Keratinocyte (primary cell): ENCODE data around the gene CFAP100. TPM values are rescaled to one million over a fixed set of nuclear protein-coding genes. Genes with fewer than 3 reads are reported as not detected.

Experiments used
- DNase-seq: peaks from one replicate; pipeline ENCODE4 v3.0.0-alpha.2; 2011; ENCODE audit warnings: low read depth, missing footprints, low spot score
- FAIRE-seq: peaks from 2 replicates; lab custom pipeline; 2011; peaks lifted over from hg19 to GRCh38; lab: Jason Lieb, UNC
- H2AFZ ChIP-seq: 2 replicates; pipeline ENCODE4 v1.6.0; 2012; ENCODE audit warnings: low read length, control low read depth, inconsistent platforms; ENCODE audit not compliant: control insufficient read depth
- H3K27ac ChIP-seq: 2 replicates; pipeline ENCODE4 v1.5.1; 2011; ENCODE audit warnings: low read length; ENCODE audit not compliant: control insufficient read depth, insufficient read depth
- H3K27me3 ChIP-seq: 3 replicates; pipeline ENCODE4 v1.6.0; 2011; ENCODE audit warnings: low read length; ENCODE audit not compliant: control insufficient read depth, insufficient read depth; ENCODE audit errors: extremely low read depth
- H3K36me3 ChIP-seq, 2 experiments: 2 replicates in 1 of 2; 3 replicates in 1 of 2; pipeline ENCODE4 v1.5.1; 2011; ENCODE audit warnings: low read length in 2 of 2, mild to moderate bottlenecking in 1 of 2; ENCODE audit not compliant: control insufficient read depth in 2 of 2, insufficient read depth in 2 of 2; ENCODE audit errors: extremely low read depth in 1 of 2
- H3K4me1 ChIP-seq: 3 replicates; pipeline ENCODE4 v1.5.1; 2011; ENCODE audit warnings: low read length; ENCODE audit not compliant: control insufficient read depth, insufficient read depth; ENCODE audit errors: extremely low read depth
- H3K4me2 ChIP-seq: 3 replicates; pipeline ENCODE4 v1.6.0; 2011; ENCODE audit warnings: low read depth, low read length; ENCODE audit not compliant: control insufficient read depth, insufficient read depth; ENCODE audit errors: extremely low read depth
- H3K4me3 ChIP-seq, 3 experiments: fragments of 200-600 bp in 1 of 3; sonication (generic) in 1 of 3; 2 replicates in 2 of 3; 3 replicates in 1 of 3; pipeline ENCODE4 v1.5.1; 2011 to 2016; ENCODE audit warnings: low read length in 3 of 3, mild to moderate bottlenecking in 3 of 3, control low read depth in 2 of 3, inconsistent platforms in 1 of 3, low read depth in 1 of 3, mixed read lengths in 1 of 3, mixed run types in 1 of 3, moderate library complexity in 1 of 3; ENCODE audit not compliant: control insufficient read depth in 2 of 3, insufficient read depth in 2 of 3; ENCODE audit errors: extremely low read depth in 1 of 3
- H3K79me2 ChIP-seq: 2 replicates; pipeline ENCODE4 v1.6.0; 2012; ENCODE audit warnings: low read length; ENCODE audit not compliant: control insufficient read depth, insufficient read depth
- H3K9ac ChIP-seq: 3 replicates; pipeline ENCODE4 v1.6.0; 2011; ENCODE audit warnings: low read length; ENCODE audit not compliant: control insufficient read depth, insufficient read depth; ENCODE audit errors: extremely low read depth
- H3K9me1 ChIP-seq: 3 replicates; pipeline ENCODE4 v1.6.0; 2011; ENCODE audit warnings: low read length; ENCODE audit not compliant: control insufficient read depth, insufficient read depth; ENCODE audit errors: extremely low read depth
- H3K9me3 ChIP-seq: 2 replicates; pipeline ENCODE4 v1.5.1; 2012; ENCODE audit warnings: low read depth, low read length; ENCODE audit not compliant: control insufficient read depth
- H4K20me1 ChIP-seq: 3 replicates; pipeline ENCODE4 v1.6.0; 2011; ENCODE audit warnings: low read length; ENCODE audit not compliant: control insufficient read depth, insufficient read depth; ENCODE audit errors: extremely low read depth
- EZH2 ChIP-seq: IDR thresholded peaks from one replicate; pipeline ENCODE4 v1.6.1; 2012; ENCODE audit warnings: inconsistent platforms, mild to moderate bottlenecking, low read length, moderate library complexity
- dilution Hi-C: fragments of 300-500 bp; cut with MboI; formaldehyde crosslinking; loops from one replicate; pipeline ENCODE4 v1.7.0; 2020; ENCODE audit warnings: low sequenced_read_pairs; ENCODE audit not compliant: extremely low pct_ligation_motif_present
- polyA plus RNA-seq, 5 experiments: library from polyadenylated mRNA; depleted of rRNA in 3 of 5; stranded (reverse) in 3 of 5; stranded (forward) in 1 of 5; unstranded in 1 of 5; fragments of >200 nt; gene quantifications; 1 replicate in 1 of 5; 2 replicates in 3 of 5; 3 replicates in 1 of 5; pipeline versions ENCODE4 v1.2.1 to v1.2.3, GENCODE V29; 2011 to 2012; ENCODE audit warnings: missing spikeins in 2 of 5, low read depth in 1 of 5, low replicate concordance in 1 of 5
- TF ChIP-seq, protein P1 (sequence below), 3 experiments: IDR thresholded peaks in 1 of 3; conservative IDR thresholded peaks in 1 of 3; optimal IDR thresholded peaks in 1 of 3; 2 replicates in 2 of 3; 3 replicates in 1 of 3; pipeline versions ENCODE3 to v1.5.1; 2011; ENCODE audit warnings: low read length in 3 of 3, mild to moderate bottlenecking in 3 of 3, moderate library complexity in 2 of 3, control low read depth in 1 of 3, inconsistent platforms in 1 of 3; ENCODE audit not compliant: insufficient read depth in 2 of 3; ENCODE audit errors: extremely low read depth in 1 of 3

The CFAP100 gene
- polyA plus RNA-seq, 1 donor (not counting 4 experiments of a cell fraction or from before 2014, with no cell fraction given), result not detected

DNA sequence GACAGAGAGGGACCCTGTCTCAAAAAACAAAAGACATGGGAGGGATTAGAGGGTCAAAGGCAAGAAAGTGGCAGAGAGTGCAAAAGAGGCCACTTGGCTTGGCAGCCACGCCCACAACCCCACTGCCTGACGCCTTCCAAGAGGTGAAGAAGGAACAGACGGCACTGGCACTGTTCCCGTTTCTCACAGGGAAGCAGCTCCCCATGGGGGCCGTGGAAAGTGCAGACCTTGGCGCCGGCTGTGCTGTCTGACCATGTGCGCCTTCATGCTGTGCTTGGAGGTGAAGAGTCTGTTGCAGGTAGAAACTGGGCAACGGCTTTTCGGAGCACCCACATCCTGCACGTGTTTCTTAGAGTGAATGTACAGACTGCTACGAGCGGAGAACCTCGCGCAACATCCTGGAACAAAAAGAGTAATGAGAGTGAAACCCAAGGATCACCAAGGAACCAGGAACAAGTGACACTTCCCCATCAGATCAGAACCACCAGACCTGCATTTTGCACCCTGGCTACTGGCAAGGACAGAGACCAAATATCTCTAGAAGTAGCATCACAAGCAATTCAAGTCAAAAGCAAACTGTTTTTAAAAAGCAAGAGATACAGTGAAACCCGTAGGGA lies 71.3 kb downstream of the CFAP100 start:
- Histone ChIP-seq H3K79me2 (peaks cover 29% of the 10 kb centered on the region), H3K27ac (no peak overlapping the region), H2AFZ (no peak overlapping the region), H3K4me2 (no peak overlapping the region), H3K9me3 (no peaks in the 10 kb centered on the region), H3K36me3 (peaks cover 46 to 51% of the 10 kb centered on the region in 2 experiments), H3K9ac (no peak overlapping the region), H3K4me3 (no peak overlapping the region), H3K4me1 (no peaks in the 10 kb centered on the region), H3K9me1 (no peaks in the 10 kb centered on the region), H4K20me1 (no peaks in the 10 kb centered on the region), H3K27me3 (no peaks in the 10 kb centered on the region)
- FAIRE-seq, result no peak
- DNase-seq, result no peak
- TF ChIP-seq, protein P1, sequence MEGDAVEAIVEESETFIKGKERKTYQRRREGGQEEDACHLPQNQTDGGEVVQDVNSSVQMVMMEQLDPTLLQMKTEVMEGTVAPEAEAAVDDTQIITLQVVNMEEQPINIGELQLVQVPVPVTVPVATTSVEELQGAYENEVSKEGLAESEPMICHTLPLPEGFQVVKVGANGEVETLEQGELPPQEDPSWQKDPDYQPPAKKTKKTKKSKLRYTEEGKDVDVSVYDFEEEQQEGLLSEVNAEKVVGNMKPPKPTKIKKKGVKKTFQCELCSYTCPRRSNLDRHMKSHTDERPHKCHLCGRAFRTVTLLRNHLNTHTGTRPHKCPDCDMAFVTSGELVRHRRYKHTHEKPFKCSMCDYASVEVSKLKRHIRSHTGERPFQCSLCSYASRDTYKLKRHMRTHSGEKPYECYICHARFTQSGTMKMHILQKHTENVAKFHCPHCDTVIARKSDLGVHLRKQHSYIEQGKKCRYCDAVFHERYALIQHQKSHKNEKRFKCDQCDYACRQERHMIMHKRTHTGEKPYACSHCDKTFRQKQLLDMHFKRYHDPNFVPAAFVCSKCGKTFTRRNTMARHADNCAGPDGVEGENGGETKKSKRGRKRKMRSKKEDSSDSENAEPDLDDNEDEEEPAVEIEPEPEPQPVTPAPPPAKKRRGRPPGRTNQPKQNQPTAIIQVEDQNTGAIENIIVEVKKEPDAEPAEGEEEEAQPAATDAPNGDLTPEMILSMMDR (optimal IDR thresholded peaks at IDR 0.05 in 1 of 3, IDR thresholded peaks at IDR 0.05 in 1 of 3, conservative IDR thresholded peaks at IDR 0.05 in 1 of 3; ENCODE audit: extremely low read depth in 1 of 3, insufficient read depth in 2 of 3, low read length in 3 of 3), result no peak
- TF ChIP-seq EZH2, result no peak
- dilution Hi-C loops, result no loop called here

DNA sequence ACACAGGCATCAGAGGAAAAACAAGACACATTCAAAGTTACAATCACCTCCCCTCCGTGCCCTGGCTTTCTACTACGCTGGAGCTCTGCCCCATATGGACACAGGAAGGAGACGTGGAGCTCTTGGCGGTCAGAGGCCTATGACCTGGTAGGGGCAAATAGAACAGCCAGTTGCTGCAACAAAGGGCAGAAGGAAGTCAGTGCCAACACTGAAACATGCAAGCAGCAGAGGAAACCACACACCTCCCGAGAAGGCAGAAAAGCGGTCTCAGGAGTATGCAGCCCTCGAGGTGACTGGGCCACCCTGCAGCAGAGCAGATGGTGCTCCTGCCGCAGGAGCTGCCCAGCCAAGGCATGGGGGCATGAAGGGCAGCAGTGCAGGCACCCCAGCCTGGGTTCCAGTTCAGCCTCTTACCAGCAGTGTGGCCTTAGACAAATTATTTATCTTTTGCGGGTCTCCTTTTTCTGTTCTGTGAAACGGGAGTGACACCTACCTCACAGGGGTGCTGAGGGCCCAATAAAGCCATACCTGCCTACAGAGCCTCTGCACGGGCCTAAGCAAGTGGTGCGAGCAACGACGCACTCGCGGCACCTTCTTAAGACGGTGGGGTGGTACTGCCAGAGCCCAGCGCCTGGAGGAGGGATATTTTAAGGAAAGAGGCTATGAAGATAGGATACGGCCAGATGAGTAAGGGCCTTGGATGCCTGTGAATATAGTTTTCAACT lies 72.3 kb downstream of the CFAP100 start:
- peaks cover 1% of the 10 kb centered on the region for H3K9me1 ChIP-seq
- H3K9me3 ChIP-seq, result no peaks in the 10 kb centered on the region
- H3K4me3 ChIP-seq, result no peak overlapping the region
- no peak for DNase-seq
- peaks cover 34% of the 10 kb centered on the region for H3K79me2 ChIP-seq
- no peak overlapping the region for H2AFZ ChIP-seq
- peaks cover 41 to 44% of the 10 kb centered on the region in 2 experiments for H3K36me3 ChIP-seq
- H3K4me1 ChIP-seq, result peaks cover 4% of the 10 kb centered on the region
- dilution Hi-C loops, result no loop called here
- TF ChIP-seq, protein P1 (optimal IDR thresholded peaks at IDR 0.05 in 1 of 3, IDR thresholded peaks at IDR 0.05 in 1 of 3, conservative IDR thresholded peaks at IDR 0.05 in 1 of 3; ENCODE audit: extremely low read depth in 1 of 3, insufficient read depth in 2 of 3, low read length in 3 of 3), result no peak
- TF ChIP-seq EZH2, result no peak
- no peak overlapping the region for H3K4me2 ChIP-seq
- H3K27ac ChIP-seq, result no peak overlapping the region
- H3K9ac ChIP-seq, result no peak overlapping the region
- no peak for FAIRE-seq
- H4K20me1 ChIP-seq, result peaks cover 1% of the 10 kb centered on the region
- no peaks in the 10 kb centered on the region for H3K27me3 ChIP-seq
